CD4-positive, alpha-beta T cell treated with Interleukin-4 for 1 hour (primary cell): ENCODE measurements around the gene OSTC.
"Not testable (repeated sequence)": the region's sequence is repeated elsewhere in the genome, so short reads cannot be mapped to it uniquely, and the experiment has no call there.

Source experiments
- DNase-seq, 2 donors: peaks; one replicate each; pipeline ENCODE4 v3.0.0-alpha.2; 2020 to 2022

Gene OSTC

GRCh38 chr4:108649863-108650211 lies 562 bp upstream of the OSTC start:
- DNase-seq = no peak

GRCh38 chr4:108651014-108651791 lies 804 bp downstream of the OSTC start:
- DNase-seq = peak in 1 of 2 donors; percentile 7

DNA sequence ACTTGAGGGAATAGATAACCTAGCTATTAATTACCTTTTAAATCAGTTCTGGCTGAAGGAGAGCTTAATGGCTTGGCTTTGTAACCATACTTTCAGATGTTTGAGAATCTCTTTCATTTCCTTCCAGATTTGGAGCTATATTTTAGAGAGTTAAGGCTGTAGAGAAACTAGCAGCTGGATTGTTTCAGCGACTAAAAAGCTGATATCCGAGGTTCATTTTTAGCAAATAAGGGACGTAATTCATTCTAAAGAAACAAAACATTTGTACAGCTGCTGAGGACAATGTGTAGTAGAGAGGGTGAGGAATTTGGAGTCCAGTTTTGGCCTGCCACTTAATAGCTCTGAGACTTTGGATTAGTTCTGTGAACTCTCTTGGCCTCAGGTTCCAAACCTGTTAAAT lies 12.2 kb downstream of the OSTC start:
- DNase-seq = no peak

DNA sequence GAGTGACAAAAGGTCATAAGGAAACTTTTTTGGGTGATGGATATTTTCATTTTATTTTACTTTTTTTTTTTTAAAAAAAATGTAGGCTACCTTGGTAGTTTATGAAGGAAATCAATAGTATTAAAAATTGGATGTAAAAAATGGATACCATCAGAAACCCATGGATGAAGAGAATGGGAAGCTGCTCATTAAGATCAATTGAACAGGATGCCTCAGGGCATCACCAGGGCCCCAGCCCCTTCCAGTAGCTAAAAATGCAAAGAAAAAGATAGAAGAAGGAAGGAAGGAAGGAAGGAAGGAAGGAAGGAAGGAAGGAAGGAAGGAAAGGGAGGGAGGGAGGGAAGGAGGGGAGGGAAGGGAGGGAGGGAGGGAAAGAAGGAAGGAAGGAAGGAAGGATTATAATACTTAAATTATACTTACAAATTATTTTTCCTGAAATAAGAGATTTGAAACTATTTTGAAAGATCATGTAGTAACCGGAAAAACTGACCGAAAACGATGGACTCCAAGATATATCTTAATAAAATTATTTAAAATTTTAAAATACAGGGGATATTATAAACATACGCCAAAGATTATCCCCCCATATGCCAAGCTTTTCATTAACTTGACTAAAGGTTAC lies 24.1 kb downstream of the OSTC start:
- no peak for DNase-seq

DNA sequence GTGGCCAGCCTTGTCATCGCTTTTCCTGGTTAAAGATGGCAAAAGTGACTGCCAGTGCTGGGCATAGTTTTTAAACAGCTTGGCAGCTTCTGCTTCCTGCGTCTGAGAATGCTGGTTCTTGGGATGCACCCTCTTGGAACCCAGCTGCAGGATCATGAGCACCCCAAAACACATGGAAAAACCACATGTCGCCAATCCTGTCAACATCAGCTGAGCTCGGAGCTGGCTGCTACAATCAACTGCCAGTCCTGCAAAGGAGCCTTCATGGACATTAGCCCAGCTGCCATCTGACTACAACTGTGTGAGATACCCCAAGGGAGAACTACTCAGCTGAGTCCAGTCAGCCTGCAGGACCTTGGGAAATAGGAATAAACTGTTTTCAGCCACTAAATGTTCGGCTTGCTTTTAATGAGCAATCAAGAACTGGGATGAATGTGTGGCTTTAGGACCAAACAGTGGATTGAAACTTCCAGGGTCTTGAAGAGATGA lies 31.0 kb downstream of the OSTC start:
- DNase-seq = no peak

DNA sequence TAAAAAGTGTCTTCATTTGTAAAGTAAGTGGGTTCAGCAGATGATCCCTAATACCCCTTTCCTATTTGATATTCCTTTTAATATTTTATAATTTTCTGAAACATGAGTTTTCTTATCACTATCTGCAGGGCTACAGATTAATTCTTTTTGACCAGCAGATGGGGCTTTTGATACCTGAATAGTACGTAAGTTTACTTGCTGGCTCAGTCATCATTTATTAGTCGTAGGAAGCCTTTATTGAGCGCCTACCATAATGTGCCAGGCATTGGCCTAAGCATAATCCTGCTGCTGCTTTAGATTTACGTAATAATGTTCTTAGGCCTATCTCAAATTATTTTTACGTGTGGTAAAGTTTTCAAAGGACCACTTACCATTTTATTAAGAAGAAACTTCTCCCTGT lies 33.1 kb downstream of the OSTC start:
- peak in 1 of 2 donors; percentile 9 for DNase-seq

- no peak for DNase-seq
These were observed 34.8 kb downstream of the OSTC start for GRCh38 chr4:108685036-108685686.

- DNase-seq = no peak
These were observed 40.3 kb downstream of the OSTC start for GRCh38 chr4:108690738-108691137.

DNA sequence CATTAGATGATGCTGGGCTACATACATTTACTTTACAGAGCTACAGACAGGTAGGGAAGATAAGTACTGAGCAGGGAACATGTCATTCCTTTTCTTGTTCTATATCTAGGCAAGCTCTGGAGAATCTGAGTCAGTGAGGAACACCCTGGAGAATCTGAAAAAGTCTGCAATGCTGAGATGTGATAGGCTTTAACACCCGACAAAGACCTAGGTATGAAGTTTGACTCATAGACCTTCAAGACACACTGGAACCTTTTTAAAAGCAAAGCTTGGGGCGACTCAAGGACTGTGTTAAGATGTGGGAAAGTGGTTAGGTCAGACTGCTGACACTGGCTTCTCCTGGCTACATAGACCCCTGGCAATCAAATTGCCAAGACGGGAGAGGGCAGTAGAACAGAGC lies 42.8 kb downstream of the OSTC start:
- DNase-seq = no peak

GRCh38 chr4:108693819-108694218 lies 43.4 kb downstream of the OSTC start:
- no peak for DNase-seq

GRCh38 chr4:108694423-108694822 lies 44.0 kb downstream of the OSTC start:
- DNase-seq = no peak

DNA sequence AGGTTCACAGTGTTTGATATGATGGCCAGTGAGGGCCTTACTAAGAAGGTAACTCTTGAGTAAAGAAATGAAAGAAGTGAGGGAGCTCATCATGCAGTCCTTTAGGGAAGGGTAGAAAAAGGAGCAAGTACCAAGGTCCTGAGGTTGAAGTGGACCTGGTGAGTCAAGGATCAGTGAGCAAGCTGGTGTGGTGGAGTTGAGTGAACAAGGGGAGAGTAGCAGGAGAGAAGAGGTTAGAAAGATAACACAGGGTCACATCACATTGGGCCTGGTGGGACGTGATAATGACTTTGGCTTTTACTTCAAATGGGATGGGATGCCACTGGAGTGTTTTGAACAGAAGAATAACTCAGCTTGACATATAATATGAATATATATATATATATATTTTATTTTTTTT lies 44.7 kb downstream of the OSTC start:
- no peak for DNase-seq

DNA sequence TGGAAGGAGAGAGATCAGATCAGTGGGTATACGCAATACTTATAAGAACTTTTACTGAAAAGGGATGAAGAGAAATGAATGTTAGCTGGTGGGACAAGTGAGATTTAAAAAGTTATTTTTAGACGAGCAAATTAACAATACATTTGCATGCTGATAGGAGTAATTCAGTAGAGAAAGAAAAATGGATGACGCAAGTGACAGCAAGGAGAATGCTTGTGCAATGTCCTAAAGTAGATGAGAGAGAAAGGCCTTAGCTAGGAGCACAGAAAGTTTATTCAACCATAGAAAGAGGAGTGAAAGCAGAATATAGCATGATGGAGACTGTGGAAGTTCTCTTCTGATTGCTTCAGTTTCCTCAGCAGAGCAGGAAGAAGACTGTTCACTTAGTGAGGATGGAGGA lies 45.8 kb downstream of the OSTC start:
- DNase-seq = no peak

- DNase-seq = no peak
These were observed 49.8 kb downstream of the OSTC start for GRCh38 chr4:108700081-108700757.

- DNase-seq = peak in 1 of 2 donors; percentile 7
These were observed 52.6 kb downstream of the OSTC start for GRCh38 chr4:108702960-108703359.

- DNase-seq = no peak
These were observed 53.0 kb downstream of the OSTC start for GRCh38 chr4:108703370-108703769.

DNA sequence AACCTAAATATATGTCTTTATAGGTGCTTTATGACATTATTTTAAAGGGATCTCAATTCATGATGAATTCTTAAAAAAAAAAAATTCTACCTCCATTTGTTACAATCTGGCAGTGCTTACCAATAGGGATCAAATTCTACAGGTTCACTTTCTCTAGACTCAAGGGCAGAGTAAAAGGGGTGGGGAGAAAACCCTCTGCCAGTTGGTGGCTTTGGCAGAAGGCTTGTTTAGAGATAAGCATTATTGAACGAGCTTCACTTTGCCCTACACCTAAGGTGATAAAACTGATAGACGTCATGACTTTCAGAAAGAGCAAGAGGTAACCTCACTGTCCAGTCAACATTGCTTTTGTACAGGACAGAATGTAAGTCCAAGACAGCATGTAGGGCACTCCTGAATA lies 53.6 kb downstream of the OSTC start:
- DNase-seq = no peak

DNA sequence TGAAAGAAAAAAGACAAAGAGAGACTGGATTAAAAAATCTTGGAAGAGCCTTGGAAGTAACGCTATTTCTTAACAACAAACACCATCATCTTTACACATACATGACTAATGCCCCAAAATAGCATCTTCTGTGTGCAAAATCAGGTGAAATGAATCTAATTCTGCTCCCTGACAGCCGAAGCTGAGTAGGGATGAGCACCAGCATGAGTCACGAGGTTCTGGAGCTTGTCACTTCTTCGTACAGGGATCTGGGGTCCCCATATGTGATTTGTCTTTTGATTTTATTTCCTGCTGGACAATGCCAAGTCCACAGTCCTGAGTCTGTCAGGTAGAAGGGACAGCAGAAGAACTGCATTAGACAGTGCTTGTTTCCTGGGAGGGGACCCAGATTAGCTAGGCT lies 55.9 kb downstream of the OSTC start:
- no peak for DNase-seq

DNA sequence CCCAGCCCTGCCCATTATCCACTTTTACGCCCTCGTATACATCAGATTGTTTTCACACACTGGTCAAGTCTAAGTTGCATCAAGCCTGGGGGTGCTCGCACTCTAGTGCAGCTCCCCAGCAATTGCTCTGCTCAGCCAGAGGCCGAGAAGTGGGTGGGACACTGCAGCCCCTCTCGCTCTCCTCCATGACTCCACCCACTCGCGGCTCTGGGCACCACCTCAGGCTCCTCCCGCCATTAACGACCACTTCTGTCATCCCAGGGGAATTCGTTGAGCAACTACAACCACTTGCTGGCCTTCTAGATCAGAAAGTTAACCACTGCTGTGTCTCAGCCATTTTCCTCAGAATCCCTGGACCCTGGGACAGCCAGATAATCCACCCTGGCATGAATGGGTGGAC lies 58.8 kb downstream of the OSTC start:
- no peak for DNase-seq

DNA sequence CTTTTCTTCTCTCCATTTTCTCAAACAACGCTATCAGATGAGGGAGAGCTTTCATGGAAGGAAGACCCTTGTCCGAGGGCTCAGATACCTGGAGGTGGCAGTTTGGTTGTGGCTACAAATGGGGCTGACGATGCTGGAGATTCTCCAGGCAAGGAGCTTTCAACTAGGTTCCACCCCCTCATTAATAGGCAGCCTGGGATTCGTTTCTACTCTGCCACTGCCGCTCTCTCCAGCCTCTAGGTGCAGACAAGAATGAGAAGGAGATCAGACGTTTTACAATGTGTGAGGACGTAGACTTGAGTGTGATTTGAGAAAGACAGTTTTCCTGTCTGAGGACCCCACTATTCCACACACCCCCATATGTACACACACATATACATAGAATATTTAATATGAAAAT lies 59.3 kb downstream of the OSTC start:
- no peak for DNase-seq

DNA sequence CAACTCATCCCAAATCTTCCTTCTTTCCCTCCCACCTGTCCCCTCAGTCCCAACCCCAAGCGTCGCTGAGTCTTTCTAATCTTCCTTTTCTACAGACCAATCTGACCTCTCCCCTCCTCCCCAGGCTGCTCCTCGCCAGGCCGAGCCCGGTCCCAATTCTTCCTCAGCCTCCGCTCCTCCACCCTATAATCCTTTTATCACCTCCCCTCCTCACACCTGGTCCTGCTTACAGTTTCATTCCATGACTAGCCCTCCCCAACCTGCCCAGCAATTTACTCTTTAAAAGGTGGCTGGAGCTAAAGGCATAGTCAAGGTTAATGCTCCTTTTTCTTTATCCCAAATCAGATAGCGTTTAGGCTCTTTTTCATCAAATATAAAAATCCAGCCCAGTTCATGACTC lies 60.2 kb downstream of the OSTC start:
- not testable (repeated sequence) for DNase-seq

DNA sequence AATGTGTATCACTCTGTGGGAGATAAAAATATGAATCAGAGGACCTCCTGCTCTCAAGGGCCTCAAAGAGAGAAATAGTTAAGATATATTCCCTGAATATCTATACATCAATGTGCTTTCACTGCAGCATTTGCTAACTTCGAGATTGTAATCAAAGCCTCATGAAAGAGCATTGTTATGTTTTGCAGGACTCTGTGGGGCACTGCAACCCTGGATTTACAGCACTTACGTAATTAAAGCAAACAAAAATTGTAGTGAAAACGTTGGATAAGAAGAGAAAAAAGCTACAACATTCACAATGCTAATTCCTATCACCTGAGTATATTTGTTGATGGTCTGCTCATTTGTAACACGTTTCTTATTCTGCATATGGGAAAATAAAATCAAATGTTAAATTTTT lies 64.5 kb downstream of the OSTC start:
- DNase-seq = no peak

GRCh38 chr4:108716340-108716739 lies 65.9 kb downstream of the OSTC start:
- DNase-seq = no peak

- no peak for DNase-seq
These were observed 67.0 kb downstream of the OSTC start for GRCh38 chr4:108717386-108717785.
